Stimulated activated CD8-positive, alpha-beta memory T cell treated with anti-CD3 and anti-CD28 coated beads, Interleukin-2, amount 100 ng/mL, for 1 hour (primary cell): ENCODE measurements around the gene IQCK.

Experiments used
- DNase-seq, 2 donors: peaks; one replicate each; pipeline ENCODE4 v3.0.0-alpha.2; 2020; ENCODE audit warnings: low read depth in 2 of 2

Gene IQCK

GRCh38 chr16:19837331-19837980 lies 119.4 kb downstream of the IQCK start:
- DNase-seq: no peak

- DNase-seq: no peak
Observed at GRCh38 chr16:19837984-19838707, 120.1 kb downstream of the IQCK start.

- no peak for DNase-seq
Observed at GRCh38 chr16:19840524-19841110, 122.5 kb downstream of the IQCK start.

- DNase-seq: no peak
Observed at GRCh38 chr16:19841184-19841583, 123.1 kb downstream of the IQCK start.

- DNase-seq: no peak
Observed at GRCh38 chr16:19842426-19843157, 124.5 kb downstream of the IQCK start.

GRCh38 chr16:19843371-19843770 lies 125.3 kb downstream of the IQCK start:
- DNase-seq: no peak

GRCh38 chr16:19844945-19845641 lies 127.0 kb downstream of the IQCK start:
- no peak for DNase-seq

- no peak for DNase-seq
Observed at GRCh38 chr16:19846436-19846835, 128.4 kb downstream of the IQCK start.

- DNase-seq: no peak
Observed at GRCh38 chr16:19848756-19849155, 130.7 kb downstream of the IQCK start.

- DNase-seq: no peak
Observed at GRCh38 chr16:19850131-19850817, 132.2 kb downstream of the IQCK start.

GRCh38 chr16:19851476-19851875 lies 133.4 kb downstream of the IQCK start:
- no peak for DNase-seq

GRCh38 chr16:19853132-19853741 lies 135.2 kb downstream of the IQCK start:
- DNase-seq: no peak

GRCh38 chr16:19853742-19854542 lies 135.9 kb downstream of the IQCK start:
- DNase-seq: no peak

GRCh38 chr16:19854543-19854876 lies 136.4 kb downstream of the IQCK start:
- DNase-seq: no peak

- no peak for DNase-seq
Observed at GRCh38 chr16:19856120-19856519, 138.0 kb downstream of the IQCK start.

GRCh38 chr16:19857593-19858339 lies 139.7 kb downstream of the IQCK start:
- DNase-seq: no peak

- DNase-seq: no peak
Observed at GRCh38 chr16:19858340-19859018, 140.4 kb downstream of the IQCK start.

- DNase-seq: no peak
Observed at GRCh38 chr16:19859166-19859565, 141.1 kb downstream of the IQCK start.

- DNase-seq: no peak
Observed at GRCh38 chr16:19859603-19860002, 141.5 kb downstream of the IQCK start.
